NCI-H774 (cell line): ENCODE measurements around the gene ARF5.

ENCODE experiments used
- DNase-seq: peaks from one replicate; lab custom pipeline; 2025; lab: John Stamatoyannopoulos, UW

ARF5 gene

GRCh38 chr7:127588697-127589482, 679 bp downstream of the ARF5 start:
- DNase-seq: no peak

DNA sequence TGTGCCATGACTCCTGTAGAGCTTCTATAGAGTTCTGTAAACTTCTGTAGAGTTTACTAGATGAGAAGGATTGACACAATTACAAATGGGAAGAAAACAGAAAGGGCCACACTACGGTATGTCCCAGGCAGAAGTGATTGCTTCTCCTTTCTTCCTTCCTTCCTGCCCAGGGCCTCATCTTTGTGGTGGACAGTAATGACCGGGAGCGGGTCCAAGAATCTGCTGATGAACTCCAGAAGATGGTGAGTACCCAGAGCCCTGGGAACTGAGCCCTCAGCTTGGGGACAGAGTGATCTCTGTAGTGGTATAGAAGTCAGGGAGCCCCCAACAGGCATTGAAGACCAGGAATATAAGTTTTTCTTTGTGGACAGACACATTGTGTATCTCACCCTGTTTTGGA, 1.7 kb downstream of the ARF5 start:
- DNase-seq: no peak

- DNase-seq: no peak
Measured at GRCh38 chr7:127591189-127591588, 3.0 kb downstream of the ARF5 start.

DNA sequence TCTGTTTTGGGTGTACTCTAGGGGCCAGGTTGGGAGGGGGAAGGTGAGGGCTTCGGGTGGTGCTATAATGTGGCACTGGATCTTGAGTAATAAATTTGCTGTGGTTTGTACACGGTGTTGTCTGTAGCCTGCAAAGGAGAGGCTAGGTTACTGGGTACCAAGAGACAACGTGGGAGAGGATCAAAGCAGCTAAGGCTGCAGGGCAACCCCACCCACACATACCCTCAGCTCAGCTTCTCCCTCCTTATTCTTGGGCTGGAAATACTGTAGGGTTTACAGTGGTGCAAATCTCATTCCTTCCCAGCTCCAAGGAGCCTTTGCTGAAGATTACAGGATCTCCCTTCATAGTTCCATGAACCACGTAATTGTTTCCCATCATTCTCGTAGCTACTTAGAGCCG, 3.4 kb downstream of the ARF5 start:
- DNase-seq: no peak

DNA sequence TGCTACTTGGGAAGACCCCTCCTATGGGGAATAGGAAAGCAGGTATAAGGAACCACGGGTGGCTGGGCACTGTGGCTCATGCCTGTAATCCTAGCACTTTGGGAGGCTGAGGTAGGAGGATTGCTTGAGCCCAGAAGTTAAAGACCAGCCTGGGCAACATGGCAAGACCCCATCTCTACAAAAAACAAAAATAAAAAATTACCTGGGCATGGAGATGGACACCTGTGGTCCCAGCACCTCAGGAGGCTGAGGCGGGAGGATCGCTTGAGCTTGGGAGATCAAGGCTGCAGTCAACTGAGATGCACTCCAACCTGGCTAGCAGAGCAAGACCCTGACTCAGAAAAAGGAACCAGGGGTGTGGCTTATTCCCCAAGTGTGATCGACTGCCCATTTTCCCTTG, 4.3 kb downstream of the ARF5 start:
- DNase-seq: no peak

- DNase-seq: no peak
Measured at GRCh38 chr7:127594490-127594889, 6.3 kb downstream of the ARF5 start.

DNA sequence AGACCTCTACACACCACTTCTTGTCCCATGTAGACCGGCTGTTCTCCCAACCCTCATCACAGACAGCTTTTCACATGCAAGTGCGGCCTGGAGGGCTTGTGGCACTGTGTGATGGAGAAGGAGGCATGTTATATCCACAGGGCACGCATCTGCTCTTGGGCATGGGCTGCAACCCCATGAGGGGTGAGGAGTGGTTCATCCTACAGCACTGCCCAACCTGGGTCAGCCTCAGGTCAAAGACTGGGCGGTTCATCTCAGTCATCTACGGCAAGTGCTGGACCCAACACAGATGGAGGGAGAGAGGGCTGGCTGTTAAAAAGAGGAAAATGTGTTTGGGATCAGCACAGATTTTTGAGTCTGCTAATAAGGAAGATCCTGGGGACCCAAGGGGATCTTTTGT, 7.5 kb downstream of the ARF5 start:
- no peak for DNase-seq

DNA sequence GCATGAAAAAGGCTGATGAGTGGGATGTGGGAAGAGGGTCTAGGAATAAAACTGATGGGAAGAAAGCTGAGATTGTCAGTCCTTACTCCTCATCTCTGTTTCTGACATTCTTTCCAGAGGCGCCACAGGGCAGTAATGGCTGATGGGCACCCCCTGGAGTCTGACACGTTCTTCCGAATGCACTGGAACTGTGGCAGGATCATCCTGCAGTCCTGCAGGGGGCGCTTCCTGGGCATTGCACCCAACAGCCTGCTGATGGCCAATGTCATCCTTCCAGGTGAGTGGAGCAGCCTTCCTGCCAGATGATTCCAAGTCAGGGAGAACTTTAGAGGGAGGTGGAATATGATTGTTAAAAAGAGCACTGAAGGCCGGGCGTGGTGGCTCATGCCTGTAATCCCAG, 10.1 kb downstream of the ARF5 start:
- no peak for DNase-seq

DNA sequence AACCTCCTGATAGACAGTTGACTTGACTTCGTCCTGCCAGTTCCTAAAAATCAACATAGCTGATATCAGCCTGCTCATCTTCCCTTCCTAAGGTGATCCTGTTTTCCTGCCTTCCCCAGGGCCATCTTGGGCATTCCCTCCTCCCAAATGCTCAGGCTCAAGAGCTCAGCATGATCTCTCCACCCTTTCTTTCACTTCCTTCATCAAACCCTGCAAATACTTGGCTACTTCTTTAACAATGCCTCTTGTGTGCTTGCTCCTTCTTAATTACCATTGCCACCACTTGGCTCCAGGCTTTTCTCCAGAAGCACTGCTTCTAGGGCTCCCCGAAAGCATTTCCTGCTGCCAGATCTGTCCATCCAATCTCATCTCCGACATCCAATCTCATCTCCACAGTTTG, 12.7 kb downstream of the ARF5 start:
- DNase-seq: no peak

DNA sequence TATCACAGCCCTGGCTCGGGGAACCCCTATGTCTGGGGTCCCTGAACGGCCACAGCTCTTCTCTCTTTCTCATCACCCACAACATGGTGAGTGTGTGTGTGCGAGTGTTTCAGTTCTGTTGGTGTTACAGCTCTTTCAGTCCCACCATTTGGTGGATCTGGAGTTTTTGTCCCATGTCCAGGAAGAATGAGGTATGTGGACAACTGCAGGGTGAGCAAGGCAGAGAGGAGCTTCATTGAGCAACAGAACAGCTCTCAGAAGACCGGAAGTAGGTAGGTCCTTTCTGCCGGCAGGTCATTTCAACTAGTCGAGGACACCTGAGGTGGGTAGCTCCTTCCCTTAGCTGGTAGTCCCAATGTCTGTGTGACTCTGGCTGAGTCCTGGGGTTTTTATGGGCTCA, 20.2 kb downstream of the ARF5 start:
- DNase-seq: no peak

GRCh38 chr7:127609297-127609696, 21.1 kb downstream of the ARF5 start:
- DNase-seq: no peak

DNA sequence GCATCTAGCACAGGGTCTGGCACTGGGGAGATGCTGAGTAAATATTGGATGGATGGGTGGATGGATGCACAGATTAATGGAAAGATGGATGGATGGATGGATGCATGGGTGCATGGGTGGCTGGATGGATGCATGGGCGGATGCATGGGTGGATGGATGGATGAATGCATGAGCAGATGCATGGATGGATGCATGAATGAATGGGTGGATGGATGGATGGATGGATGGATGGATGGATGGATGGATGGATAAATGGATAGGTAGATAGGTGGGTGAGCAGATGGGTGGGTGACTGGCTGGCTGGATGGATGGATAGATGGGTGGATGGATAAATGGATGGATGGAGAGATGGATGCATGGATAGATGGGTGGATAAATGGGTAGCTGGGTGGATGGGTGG, 24.1 kb downstream of the ARF5 start:
- DNase-seq: no peak

DNA sequence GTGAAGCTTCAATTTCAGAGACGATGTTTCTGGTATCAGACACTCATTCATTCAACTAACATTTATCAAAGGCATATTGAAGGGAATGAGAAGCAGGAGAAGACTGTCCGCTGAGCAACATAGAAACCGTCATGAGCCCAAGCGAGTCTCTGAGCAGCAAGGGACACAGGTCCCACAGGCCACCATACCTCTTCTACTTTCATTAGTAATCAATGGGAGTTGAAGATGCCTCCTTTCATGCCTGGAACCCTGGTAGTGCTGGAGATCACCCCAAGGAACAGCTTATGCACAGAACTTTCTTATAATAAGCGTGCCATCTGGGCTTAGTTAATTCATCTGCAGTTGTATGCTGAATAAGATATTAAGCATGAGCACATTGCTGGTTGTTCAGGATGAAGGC, 28.5 kb downstream of the ARF5 start:
- DNase-seq: no peak

DNA sequence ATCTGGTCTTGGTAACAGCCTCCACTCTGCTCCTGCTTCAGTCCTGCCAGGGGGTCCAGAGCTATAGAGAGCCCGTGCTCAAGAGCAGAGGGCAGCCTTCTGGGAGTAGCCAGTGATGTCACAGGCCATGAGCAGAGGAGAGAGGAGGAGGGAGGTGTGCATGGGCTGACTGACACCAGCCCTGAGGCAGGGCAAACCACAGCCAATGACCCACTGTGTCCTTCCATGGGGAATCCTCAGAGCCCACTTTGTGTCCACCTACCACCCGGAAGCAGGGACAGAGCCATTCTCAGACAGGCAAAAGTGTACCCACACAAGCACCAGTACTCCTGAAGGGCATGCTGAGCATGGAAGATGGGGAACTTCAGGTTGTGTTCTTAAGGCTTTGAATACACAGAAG, 29.8 kb downstream of the ARF5 start, which contains the start of gene PAX4:
PAX4 (minus strand) TSS at position 101 of the 400 bp plus-strand sequence. CDS start 2,214 bp downstream, outside the sequence.
- no peak for DNase-seq

GRCh38 chr7:127618775-127619174, 30.6 kb downstream of the ARF5 start:
- DNase-seq: no peak

GRCh38 chr7:127619681-127620405, 31.6 kb downstream of the ARF5 start:
- DNase-seq: no peak

GRCh38 chr7:127620406-127621233, 32.4 kb downstream of the ARF5 start:
- no peak for DNase-seq

DNA sequence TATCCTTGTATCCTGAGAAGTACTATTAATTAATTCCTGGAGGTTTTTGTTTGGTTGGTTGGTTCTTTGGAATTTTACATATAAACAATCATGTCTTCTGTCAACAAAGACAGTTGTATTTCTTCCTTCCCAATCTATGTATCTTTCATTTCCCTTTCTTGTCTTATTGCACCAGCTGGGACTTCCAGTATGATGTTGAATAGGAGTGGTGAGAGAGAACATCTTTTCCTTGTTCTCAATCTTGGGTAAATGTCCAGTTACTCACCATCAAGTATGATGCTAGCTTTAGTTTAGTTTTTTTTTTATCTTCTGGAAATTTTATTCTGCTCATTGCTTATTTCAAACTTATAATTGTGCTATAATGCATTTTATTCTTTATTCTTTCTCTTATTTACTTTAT, 37.1 kb downstream of the ARF5 start:
- no peak for DNase-seq

DNA sequence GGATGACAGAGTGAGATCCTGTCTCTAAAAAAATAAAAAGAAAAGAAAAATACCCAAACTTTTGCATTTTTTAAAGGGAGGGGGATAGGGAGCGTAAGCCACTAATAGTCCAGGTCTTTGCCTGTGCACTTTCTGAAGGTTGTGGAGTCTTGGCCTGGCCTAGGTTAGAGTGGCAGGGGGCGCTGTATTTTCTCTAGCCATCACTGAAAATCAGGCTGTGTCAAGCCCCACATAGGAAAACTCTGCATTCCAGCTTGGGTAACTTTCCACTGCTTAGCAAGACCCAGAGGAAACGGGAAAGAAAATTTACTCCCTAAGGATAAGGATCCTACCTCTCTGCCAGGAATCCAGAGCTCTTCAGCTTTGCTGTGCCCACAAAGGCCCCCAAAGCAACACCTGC, 40.2 kb downstream of the ARF5 start:
- no peak for DNase-seq

DNA sequence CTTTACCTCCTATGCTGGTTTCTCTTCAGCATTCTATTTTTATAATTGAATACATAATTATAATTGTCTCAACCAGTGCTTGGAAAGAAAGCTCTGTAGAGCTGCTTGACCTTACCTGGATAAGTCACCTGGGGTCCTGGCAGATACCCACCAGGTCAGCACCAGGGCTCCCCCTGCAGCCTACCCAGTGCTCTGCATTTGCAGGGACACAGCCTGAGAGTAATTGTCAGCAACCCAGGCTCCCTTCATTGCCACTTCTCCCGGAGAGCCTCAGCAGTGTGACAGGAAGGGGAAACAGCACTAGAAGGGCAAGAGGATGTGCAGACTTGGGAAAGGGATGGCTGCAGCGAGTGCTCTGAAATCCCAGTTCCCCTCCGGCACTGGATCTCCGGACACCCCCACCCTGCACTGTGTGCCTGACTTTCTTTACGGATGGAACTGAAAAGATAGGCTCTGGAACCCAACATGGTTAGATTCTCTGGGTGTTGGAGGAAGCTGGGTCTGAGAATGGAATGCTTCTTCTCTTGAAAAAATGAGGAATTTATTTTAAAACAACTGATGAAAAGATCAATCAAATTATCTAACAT, 41.1 kb downstream of the ARF5 start:
- peak; percentile 7 for DNase-seq

GRCh38 chr7:127632276-127632910, 44.2 kb downstream of the ARF5 start:
- DNase-seq: no peak
